HCT116 (cell line): ENCODE measurements around the gene SHC2. TPM values are rescaled to one million over a fixed set of nuclear protein-coding genes. Genes with fewer than 3 reads are reported as not detected.
A peak's percentile ranks its signal among the peaks of the same experiment; 100 is the strongest.

Experiments used
- ATAC-seq: fragments of 200-7000 bp; cut with Tn5 transposase; 2 replicates; pipeline ENCODE4 v1.9.1; 2020; ENCODE audit warnings: mild to moderate bottlenecking, moderate library complexity
- BruUV-seq: library from RNA; stranded (reverse); fragments of 400-500 nt; replicated peaks from 2 replicates; lab custom pipeline; 2021; lab: Mats Ljungman, UMichigan
- CTCF ChIA-PET: fragments of 300-600 bp; sonication (Branson Sonifier 250); formaldehyde crosslinking; loops from one replicate; lab custom pipeline; 2021; ENCODE audit warnings: antibody characterized with exemption; lab: Charles Lee
- POLR2A ChIA-PET: fragments of 300-600, 350-600 bp; sonication (Branson Sonifier 250); formaldehyde crosslinking; loops from one replicate; lab custom pipeline; 2021; ENCODE audit warnings: antibody characterized with exemption; lab: Charles Lee
- RAD21 ChIA-PET, 2 experiments: fragments of 300-600 bp; sonication (Branson Sonifier 250); formaldehyde crosslinking; loops; one replicate each; lab custom pipeline; 2023; ENCODE audit warnings: low total read pairs in 2 of 2; ENCODE audit not compliant: uncharacterized antibody in 2 of 2, unreplicated experiment in 2 of 2, low non-redundant PET in 1 of 2; lab: Charles Lee
- DNase-seq: peaks from one replicate; pipeline ENCODE4 v3.0.0-alpha.2; 2010; ENCODE audit warnings: low read depth, low spot score
- H2AFZ ChIP-seq: fragments of 200-600 bp; shearing (Covaris generic), sonication (generic); 2 replicates; pipeline ENCODE4 v1.6.1; 2017; ENCODE audit warnings: low read depth, mixed run types, mixed read lengths, antibody characterized with exemption, low read length; ENCODE audit not compliant: poor library complexity, severe bottlenecking
- H3K27ac ChIP-seq: 2 replicates; pipeline ENCODE4 v1.5.1; 2012; ENCODE audit warnings: low read depth, low read length
- H3K27me3 ChIP-seq: fragments of 200-600 bp; sonication (generic); 2 replicates; pipeline ENCODE4 v1.6.1; 2016; ENCODE audit warnings: mixed run types, low read length, mixed read lengths; ENCODE audit not compliant: insufficient read depth
- H3K36me3 ChIP-seq, 2 experiments: fragments of 200-500 bp in 1 of 2; fragments of 200-600 bp in 1 of 2; sonication (Bioruptor generic) in 1 of 2; sonication (generic) in 1 of 2; 2 replicates each; pipeline versions ENCODE4 v1.5.1 to v1.6.1; 2014 to 2016; ENCODE audit warnings: low read length in 2 of 2, inconsistent platforms in 1 of 2, mixed read lengths in 1 of 2, mixed run types in 1 of 2; ENCODE audit not compliant: insufficient read depth in 2 of 2, control insufficient read depth in 1 of 2
- H3K4me1 ChIP-seq, 2 experiments: fragments of 200-600 bp in 1 of 2; sonication (generic) in 1 of 2; 2 replicates each; pipeline versions ENCODE4 v1.5.1 to v1.6.1; 2012 to 2017; ENCODE audit warnings: low read length in 2 of 2, inconsistent platforms in 1 of 2, mild to moderate bottlenecking in 1 of 2, mixed read lengths in 1 of 2, mixed run types in 1 of 2, moderate library complexity in 1 of 2; ENCODE audit not compliant: insufficient read depth in 2 of 2, control insufficient read depth in 1 of 2
- H3K4me2 ChIP-seq: fragments of 200-600 bp; sonication (generic); 2 replicates; pipeline ENCODE4 v1.6.1; 2017; ENCODE audit warnings: mixed run types, low read length, mixed read lengths
- H3K4me3 ChIP-seq, 2 experiments: fragments of 200-600 bp in 1 of 2; sonication (generic) in 1 of 2; replicated peaks in 1 of 2; 2 replicates each; pipeline ENCODE4 v1.5.1; 2011 to 2016; ENCODE audit warnings: low read length in 2 of 2, control low read depth in 1 of 2, low read depth in 1 of 2, mild to moderate bottlenecking in 1 of 2, mixed read lengths in 1 of 2, mixed run types in 1 of 2
- H3K79me2 ChIP-seq: fragments of 200-600 bp; sonication (generic); 2 replicates; pipeline ENCODE4 v1.6.1; 2017; ENCODE audit warnings: mild to moderate bottlenecking, mixed run types, low read length, moderate library complexity, mixed read lengths; ENCODE audit not compliant: insufficient read depth
- H3K9ac ChIP-seq: fragments of 200-600 bp; sonication (generic); 2 replicates; pipeline ENCODE4 v1.6.1; 2016; ENCODE audit warnings: low read length, mixed read lengths
- H3K9me2 ChIP-seq: fragments of 200-600 bp; sonication (generic), shearing (Covaris generic); 2 replicates; pipeline ENCODE4 v1.6.1; 2017; ENCODE audit warnings: mixed run types, mild to moderate bottlenecking, moderate library complexity; ENCODE audit not compliant: insufficient read depth
- H3K9me3 ChIP-seq, 2 experiments: fragments of 200-500 bp in 1 of 2; fragments of 200-600 bp in 1 of 2; sonication (Bioruptor generic) in 1 of 2; sonication (generic) in 1 of 2; 2 replicates each; pipeline ENCODE4 v1.6.1; 2014 to 2017; ENCODE audit warnings: low read length in 2 of 2, mixed read lengths in 2 of 2, inconsistent platforms in 1 of 2, low read depth in 1 of 2, mild to moderate bottlenecking in 1 of 2, mixed run types in 1 of 2, moderate library complexity in 1 of 2; ENCODE audit not compliant: control insufficient read depth in 1 of 2, insufficient read depth in 1 of 2
- H4K20me1 ChIP-seq: fragments of 200-600 bp; sonication (generic), shearing (Covaris generic); 2 replicates; pipeline ENCODE4 v1.6.1; 2017; ENCODE audit warnings: mixed run types, mild to moderate bottlenecking, moderate library complexity; ENCODE audit not compliant: insufficient read depth
- JUND ChIP-seq: IDR thresholded peaks from 2 replicates; pipeline ENCODE4 v1.6.1; 2012
- RAD21 ChIP-seq: IDR thresholded peaks from 2 replicates; pipeline ENCODE4 v1.6.1; 2012; ENCODE audit warnings: low read depth, mild to moderate bottlenecking
- SP1 ChIP-seq: IDR thresholded peaks from 2 replicates; pipeline ENCODE4 v1.6.1; 2012; ENCODE audit warnings: low read depth
- ZFX ChIP-seq: fragments of 450-650 bp; IDR thresholded peaks from 2 replicates; pipeline ENCODE4 v1.6.1; 2017
- intact Hi-C: fragments of 100-400 bp; cut with micrococcal nuclease; formaldehyde crosslinking; loops from 2 replicates; pipeline ENCODE4 v1.10.0; 2022
- total RNA-seq: library from RNA; stranded (reverse); gene quantifications from one replicate; pipeline ENCODE4 v1.2.1, GENCODE V29; 2021; ENCODE audit not compliant: unreplicated experiment
- TF ChIP-seq, protein P1 (sequence below), 3 experiments: fragments of 200-600 bp in 1 of 3; sonication (generic) in 1 of 3; IDR thresholded peaks in 2 of 3; conservative IDR thresholded peaks in 1 of 3; 2 replicates each; pipeline ENCODE4 v1.5.1; 2012 to 2017; ENCODE audit warnings: low read depth in 2 of 3, low read length in 2 of 3, antibody characterized with exemption in 1 of 3, borderline replicate concordance in 1 of 3, control low read depth in 1 of 3, mild to moderate bottlenecking in 1 of 3, mixed read lengths in 1 of 3, mixed run types in 1 of 3, moderate library complexity in 1 of 3; ENCODE audit not compliant: insufficient read depth in 1 of 3

SHC2 gene
- total RNA-seq, 1 experiment from 2014 or later: 2.5 TPM

DNA sequence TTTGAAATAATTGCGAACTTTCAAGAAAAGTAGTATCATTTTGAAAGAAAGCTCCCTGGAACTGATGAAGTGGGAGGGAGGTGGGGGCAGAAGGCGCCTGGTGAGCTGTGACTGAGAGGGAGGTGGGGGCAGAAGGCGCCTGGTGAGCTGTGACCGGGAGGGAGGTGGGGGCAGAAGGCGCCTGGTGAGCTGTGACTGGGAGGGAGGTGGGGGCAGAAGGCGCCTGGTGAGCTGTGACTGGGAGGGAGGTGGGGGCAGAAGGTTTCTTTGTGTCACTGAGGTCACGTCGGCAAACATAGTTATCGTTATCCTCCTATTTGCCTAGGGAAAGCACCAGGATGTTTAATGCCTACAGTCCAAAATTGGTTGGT lies 76.0 kb downstream of the SHC2 start:
- Histone ChIP-seq H3K4me2 (no peak overlapping the region), H3K4me3 (no peak overlapping the region), H3K79me2 (no peaks in the 10 kb centered on the region), H3K27ac (no peak overlapping the region), H3K9me3 (no peaks in the 10 kb centered on the region), H3K9me2 (no peaks in the 10 kb centered on the region), H3K9ac (no peak overlapping the region), H4K20me1 (no peaks in the 10 kb centered on the region), H3K36me3 (no peaks in the 10 kb centered on the region), H3K4me1 (no peaks in the 10 kb centered on the region), H2AFZ (no peak overlapping the region), H3K27me3 (no peaks in the 10 kb centered on the region)
- ATAC-seq: no peak
- ChIA-PET RAD21 (interaction anchor here in 1 of 2 experiments (0.6 kb wide), 1 partner anchor 85 kb away, joined by 5 read pairs; no protein-coding TSS in a partner anchor), POLR2A (no interaction called here), CTCF (no interaction called here)
- no peak for TF ChIP-seq SP1
- intact Hi-C loops: loop anchor here (10.0 kb wide), 1 partner anchor 120 kb away; the partner anchor contains the start of gene TPGS1
- DNase-seq: no peak
- BruUV-seq: no TSS peak

DNA sequence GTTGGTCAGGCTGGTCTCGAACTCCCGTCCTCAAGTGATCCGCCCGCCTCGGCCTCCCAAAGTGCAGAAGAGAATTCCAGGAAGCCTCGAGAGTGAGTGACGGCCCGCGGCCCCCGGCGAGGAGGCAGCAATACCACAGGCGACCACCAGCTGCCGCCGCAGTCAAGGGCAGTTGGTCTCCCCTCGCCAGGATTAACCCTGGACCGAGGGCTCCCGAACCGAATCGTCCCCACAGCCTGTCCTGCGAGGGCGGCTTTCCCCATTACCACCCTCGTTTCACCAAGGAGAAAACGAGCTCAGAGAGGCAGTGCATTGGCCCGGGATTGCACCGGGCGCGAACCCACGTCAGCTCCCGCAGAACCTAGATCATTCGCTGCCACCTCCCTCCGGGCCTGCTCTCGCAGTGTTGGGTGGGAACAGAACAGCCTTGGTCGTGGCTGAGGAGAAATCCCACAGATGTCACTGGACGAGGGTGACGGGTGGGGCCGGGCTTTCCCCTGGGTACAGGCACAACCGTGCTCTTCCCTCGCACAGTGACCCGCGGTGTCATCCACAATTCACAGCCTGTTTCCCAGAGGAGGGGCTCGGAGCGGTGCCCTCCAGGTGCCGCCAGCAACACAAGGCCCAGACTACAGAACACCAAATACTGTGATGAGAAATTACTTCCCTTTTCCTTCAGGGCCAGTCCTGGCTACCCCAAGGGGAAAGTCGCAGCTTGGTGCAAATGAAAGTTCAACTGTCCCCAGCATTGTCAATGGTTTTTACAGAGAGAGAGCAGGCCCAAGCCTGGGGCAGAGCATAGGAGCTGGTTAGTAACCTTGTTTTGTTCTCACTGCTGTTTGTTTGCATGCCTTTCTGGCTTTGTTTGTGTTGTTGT lies 76.7 kb downstream of the SHC2 start:
- RAD21 ChIA-PET: interaction anchor here in 1 of 2 experiments (0.6 kb wide), 1 partner anchor 86 kb away, joined by 5 read pairs; no protein-coding TSS in a partner anchor
- H3K4me2 ChIP-seq: no peak overlapping the region
- CTCF ChIA-PET: no interaction called here
- DNase-seq: no peak
- H3K79me2 ChIP-seq: no peaks in the 10 kb centered on the region
- no peaks in the 10 kb centered on the region for H3K27me3 ChIP-seq
- H3K9me3 ChIP-seq: no peaks in the 10 kb centered on the region
- no peak overlapping the region for H3K27ac ChIP-seq
- H3K9me2 ChIP-seq: no peaks in the 10 kb centered on the region
- H3K9ac ChIP-seq: no peak overlapping the region
- no TSS peak for BruUV-seq
- ATAC-seq: no peak
- H2AFZ ChIP-seq: no peak overlapping the region
- no peaks in the 10 kb centered on the region for H4K20me1 ChIP-seq
- POLR2A ChIA-PET: no interaction called here
- H3K4me1 ChIP-seq: no peaks in the 10 kb centered on the region
- intact Hi-C loops: loop anchor here (10.0 kb wide), 1 partner anchor 121 kb away; the partner anchor contains the start of gene TPGS1
- H3K36me3 ChIP-seq: no peaks in the 10 kb centered on the region
- H3K4me3 ChIP-seq: no peak overlapping the region
- TF ChIP-seq RAD21: peak; percentile 45
- TF ChIP-seq, protein P1, sequence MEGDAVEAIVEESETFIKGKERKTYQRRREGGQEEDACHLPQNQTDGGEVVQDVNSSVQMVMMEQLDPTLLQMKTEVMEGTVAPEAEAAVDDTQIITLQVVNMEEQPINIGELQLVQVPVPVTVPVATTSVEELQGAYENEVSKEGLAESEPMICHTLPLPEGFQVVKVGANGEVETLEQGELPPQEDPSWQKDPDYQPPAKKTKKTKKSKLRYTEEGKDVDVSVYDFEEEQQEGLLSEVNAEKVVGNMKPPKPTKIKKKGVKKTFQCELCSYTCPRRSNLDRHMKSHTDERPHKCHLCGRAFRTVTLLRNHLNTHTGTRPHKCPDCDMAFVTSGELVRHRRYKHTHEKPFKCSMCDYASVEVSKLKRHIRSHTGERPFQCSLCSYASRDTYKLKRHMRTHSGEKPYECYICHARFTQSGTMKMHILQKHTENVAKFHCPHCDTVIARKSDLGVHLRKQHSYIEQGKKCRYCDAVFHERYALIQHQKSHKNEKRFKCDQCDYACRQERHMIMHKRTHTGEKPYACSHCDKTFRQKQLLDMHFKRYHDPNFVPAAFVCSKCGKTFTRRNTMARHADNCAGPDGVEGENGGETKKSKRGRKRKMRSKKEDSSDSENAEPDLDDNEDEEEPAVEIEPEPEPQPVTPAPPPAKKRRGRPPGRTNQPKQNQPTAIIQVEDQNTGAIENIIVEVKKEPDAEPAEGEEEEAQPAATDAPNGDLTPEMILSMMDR (IDR thresholded peaks at IDR 0.05 in 2 of 3, conservative IDR thresholded peaks at IDR 0.05 in 1 of 3; ENCODE audit: borderline replicate concordance in 1 of 3, insufficient read depth in 1 of 3, low read depth in 2 of 3, low read length in 2 of 3): peak; percentile 13 to 25 (median 15); a peak in 1 of 6 replicates
- TF ChIP-seq JUND: no peak
- TF ChIP-seq ZFX: no peak
